Mammary epithelial cell (primary cell): ENCODE data around the gene CLASP1.

Source experiments
- CTCF ChIP-seq, 2 donors: IDR thresholded peaks in 1 of 2; conservative IDR thresholded peaks in 1 of 2; 2 replicates each; pipeline ENCODE4 v1.5.1; 2011 to 2012; ENCODE audit warnings: inconsistent platforms in 2 of 2, low read length in 2 of 2, mild to moderate bottlenecking in 2 of 2, control low read depth in 1 of 2, low read depth in 1 of 2; ENCODE audit not compliant: insufficient read depth in 1 of 2; ENCODE audit errors: extremely low read depth in 1 of 2
- EZH2 ChIP-seq: IDR thresholded peaks from 2 replicates; pipeline ENCODE4 v1.6.1; 2012; ENCODE audit warnings: low read length, inconsistent platforms, borderline replicate concordance

- TF ChIP-seq CTCF (conservative IDR thresholded peaks at IDR 0.05 in 1 of 2, IDR thresholded peaks at IDR 0.05 in 1 of 2; ENCODE audit: extremely low read depth in 1 of 2, insufficient read depth in 1 of 2, low read depth in 1 of 2, low read length in 2 of 2) (no peak), EZH2 (no peak)
Observed at GRCh38 chr2:121408641-121409040, 240.6 kb downstream of the CLASP1 start.
